DND-41 (cell line): ENCODE results near the gene CCL13.
A peak's percentile ranks its signal among the peaks of the same experiment; 100 is the strongest.

ENCODE experiments used
- ATAC-seq: fragments of 200-7000 bp; cut with Tn5 transposase; 3 replicates; pipeline ENCODE4 v1.9.1; 2021; ENCODE audit warnings: low read depth; ENCODE audit not compliant: insufficient read depth
- DNase-seq: peaks from one replicate; pipeline ENCODE4 v3.0.0-alpha.2; 2020
- H2AFZ ChIP-seq: 2 replicates; pipeline ENCODE4 v1.6.0; 2012; ENCODE audit warnings: low read depth, low read length
- H3K27ac ChIP-seq: 2 replicates; pipeline ENCODE4 v1.5.1; 2012; ENCODE audit warnings: low read length, inconsistent platforms
- H3K27me3 ChIP-seq: fragments of 200-600 bp; sonication (generic); 2 replicates; pipeline ENCODE4 v1.6.0; 2012; ENCODE audit warnings: low read length, mild to moderate bottlenecking, inconsistent platforms; ENCODE audit not compliant: insufficient read depth, poor library complexity
- H3K36me3 ChIP-seq: 2 replicates; pipeline ENCODE4 v1.5.1; 2012; ENCODE audit warnings: low read length, inconsistent platforms; ENCODE audit not compliant: insufficient read depth
- H3K4me1 ChIP-seq: 2 replicates; pipeline ENCODE4 v1.5.1; 2012; ENCODE audit warnings: mild to moderate bottlenecking, low read length; ENCODE audit not compliant: insufficient read depth
- H3K4me2 ChIP-seq: 2 replicates; pipeline ENCODE4 v1.6.0; 2012; ENCODE audit warnings: mild to moderate bottlenecking, moderate library complexity, low read length, inconsistent platforms; ENCODE audit not compliant: insufficient read depth
- H3K4me3 ChIP-seq, 2 experiments: fragments of 200-600 bp in 1 of 2; shearing (Covaris generic) in 1 of 2; 2 replicates each; pipeline ENCODE4 v1.5.1; 2012 to 2016; ENCODE audit warnings: inconsistent platforms in 2 of 2, low read length in 2 of 2, mild to moderate bottlenecking in 2 of 2, low read depth in 1 of 2, moderate library complexity in 1 of 2
- H3K79me2 ChIP-seq: 2 replicates; pipeline ENCODE4 v1.6.0; 2012; ENCODE audit warnings: low read length, inconsistent platforms; ENCODE audit not compliant: insufficient read depth
- H3K9ac ChIP-seq: 2 replicates; pipeline ENCODE4 v1.6.0; 2012; ENCODE audit warnings: low read depth, mild to moderate bottlenecking, inconsistent platforms, low read length, moderate library complexity
- H3K9me3 ChIP-seq: 2 replicates; pipeline ENCODE4 v1.5.1; 2012; ENCODE audit warnings: low read length, moderate library complexity, mild to moderate bottlenecking, inconsistent platforms; ENCODE audit not compliant: insufficient read depth, severe bottlenecking
- H4K20me1 ChIP-seq: 2 replicates; pipeline ENCODE4 v1.6.0; 2012; ENCODE audit warnings: low read length; ENCODE audit not compliant: insufficient read depth
- EZH2 ChIP-seq: IDR thresholded peaks from 3 replicates; pipeline ENCODE4 v1.6.1; 2012; ENCODE audit warnings: borderline replicate concordance, low read depth, mild to moderate bottlenecking, moderate library complexity, low read length, inconsistent platforms; ENCODE audit not compliant: severe bottlenecking
- TF ChIP-seq, protein P1 (sequence below): IDR thresholded peaks from 2 replicates; pipeline ENCODE4 v1.5.1; 2012; ENCODE audit warnings: borderline replicate concordance, low read length, moderate library complexity, mild to moderate bottlenecking; ENCODE audit not compliant: poor library complexity, severe bottlenecking; ENCODE audit errors: extremely low read depth

CCL13 gene

DNA sequence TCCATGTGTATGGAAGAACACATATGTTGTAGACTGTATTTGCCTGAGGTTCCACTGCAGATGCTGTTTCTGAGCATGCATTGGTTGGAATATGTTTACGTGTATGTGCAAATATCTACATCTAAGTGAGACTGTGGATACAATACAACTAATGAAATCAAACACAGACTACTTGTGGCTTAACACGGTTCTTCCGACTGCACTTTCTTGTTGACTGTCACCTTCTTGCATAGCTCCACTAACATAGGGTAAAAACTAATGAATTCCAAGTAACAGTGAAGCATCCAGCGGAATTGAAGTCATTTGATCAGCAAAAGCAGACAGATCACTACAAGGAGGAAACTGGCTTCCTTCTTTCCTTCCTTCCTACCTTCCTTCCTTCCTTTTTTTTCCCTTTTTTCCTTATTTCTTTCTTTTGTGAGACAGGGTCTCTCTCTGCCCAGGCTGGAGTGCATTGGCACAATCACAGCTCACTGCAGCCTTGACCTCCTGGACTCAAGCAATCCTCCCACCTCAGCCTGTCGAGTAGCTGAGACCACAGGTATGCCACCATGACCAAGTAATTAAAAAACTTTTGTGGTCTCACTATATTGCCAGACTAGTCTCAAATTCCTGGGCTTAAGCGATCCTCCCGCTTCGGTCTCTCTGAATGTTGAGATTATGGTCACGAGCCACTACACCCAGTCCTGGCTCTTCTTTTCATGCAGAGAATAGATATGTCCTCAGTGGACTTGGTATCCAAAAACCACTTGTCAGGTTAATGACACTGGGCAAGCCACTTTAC lies 28.7 kb downstream of the CCL13 start:
- Histone ChIP-seq H3K36me3 (no peaks in the 10 kb centered on the region), H3K79me2 (no peaks in the 10 kb centered on the region), H3K4me3 (no peak overlapping the region), H3K27ac (peak overlapping the region; percentile 92), H3K4me1 (peaks cover 96% of the 10 kb centered on the region), H2AFZ (no peak overlapping the region), H3K9me3 (no peaks in the 10 kb centered on the region), H3K4me2 (no peak overlapping the region), H3K27me3 (no peaks in the 10 kb centered on the region), H3K9ac (no peak overlapping the region), H4K20me1 (no peaks in the 10 kb centered on the region)
- no peak for TF ChIP-seq EZH2
- TF ChIP-seq, protein P1, sequence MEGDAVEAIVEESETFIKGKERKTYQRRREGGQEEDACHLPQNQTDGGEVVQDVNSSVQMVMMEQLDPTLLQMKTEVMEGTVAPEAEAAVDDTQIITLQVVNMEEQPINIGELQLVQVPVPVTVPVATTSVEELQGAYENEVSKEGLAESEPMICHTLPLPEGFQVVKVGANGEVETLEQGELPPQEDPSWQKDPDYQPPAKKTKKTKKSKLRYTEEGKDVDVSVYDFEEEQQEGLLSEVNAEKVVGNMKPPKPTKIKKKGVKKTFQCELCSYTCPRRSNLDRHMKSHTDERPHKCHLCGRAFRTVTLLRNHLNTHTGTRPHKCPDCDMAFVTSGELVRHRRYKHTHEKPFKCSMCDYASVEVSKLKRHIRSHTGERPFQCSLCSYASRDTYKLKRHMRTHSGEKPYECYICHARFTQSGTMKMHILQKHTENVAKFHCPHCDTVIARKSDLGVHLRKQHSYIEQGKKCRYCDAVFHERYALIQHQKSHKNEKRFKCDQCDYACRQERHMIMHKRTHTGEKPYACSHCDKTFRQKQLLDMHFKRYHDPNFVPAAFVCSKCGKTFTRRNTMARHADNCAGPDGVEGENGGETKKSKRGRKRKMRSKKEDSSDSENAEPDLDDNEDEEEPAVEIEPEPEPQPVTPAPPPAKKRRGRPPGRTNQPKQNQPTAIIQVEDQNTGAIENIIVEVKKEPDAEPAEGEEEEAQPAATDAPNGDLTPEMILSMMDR, result no peak
- ATAC-seq, result no peak
- no peak for DNase-seq

DNA sequence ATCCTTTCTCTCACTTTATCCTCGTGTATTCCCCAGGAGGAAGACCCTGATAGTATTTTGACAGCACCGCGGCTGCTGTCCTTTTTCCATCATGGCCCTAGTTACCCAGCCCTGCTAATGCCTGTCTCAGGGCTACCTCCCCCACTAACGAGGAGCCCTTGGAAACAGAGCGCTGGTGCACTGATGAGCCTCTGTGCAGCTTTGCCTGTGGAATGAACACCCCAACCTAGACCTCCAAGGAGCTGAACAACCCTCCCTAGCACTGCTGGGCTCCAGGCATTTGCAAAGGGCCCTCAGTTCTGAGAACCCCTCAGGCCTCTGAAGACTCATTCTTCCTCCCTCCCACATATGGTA lies 30.0 kb downstream of the CCL13 start:
- H3K9me3 ChIP-seq, result no peaks in the 10 kb centered on the region
- H4K20me1 ChIP-seq, result no peaks in the 10 kb centered on the region
- TF ChIP-seq, protein P1, result no peak
- no peak for TF ChIP-seq EZH2
- DNase-seq (no peak), ATAC-seq (no peak)
- peak overlapping the region; percentile 92 for H3K27ac ChIP-seq
- no peaks in the 10 kb centered on the region for H3K79me2 ChIP-seq
- H3K27me3 ChIP-seq, result no peaks in the 10 kb centered on the region
- no peak overlapping the region for H3K4me2 ChIP-seq
- no peaks in the 10 kb centered on the region for H3K36me3 ChIP-seq
- no peak overlapping the region for H2AFZ ChIP-seq
- peaks cover 94% of the 10 kb centered on the region for H3K4me1 ChIP-seq
- H3K9ac ChIP-seq, result peak overlapping the region; percentile 48; the same call in 1 of the 2 replicates
- H3K4me3 ChIP-seq, result no peak overlapping the region

DNA sequence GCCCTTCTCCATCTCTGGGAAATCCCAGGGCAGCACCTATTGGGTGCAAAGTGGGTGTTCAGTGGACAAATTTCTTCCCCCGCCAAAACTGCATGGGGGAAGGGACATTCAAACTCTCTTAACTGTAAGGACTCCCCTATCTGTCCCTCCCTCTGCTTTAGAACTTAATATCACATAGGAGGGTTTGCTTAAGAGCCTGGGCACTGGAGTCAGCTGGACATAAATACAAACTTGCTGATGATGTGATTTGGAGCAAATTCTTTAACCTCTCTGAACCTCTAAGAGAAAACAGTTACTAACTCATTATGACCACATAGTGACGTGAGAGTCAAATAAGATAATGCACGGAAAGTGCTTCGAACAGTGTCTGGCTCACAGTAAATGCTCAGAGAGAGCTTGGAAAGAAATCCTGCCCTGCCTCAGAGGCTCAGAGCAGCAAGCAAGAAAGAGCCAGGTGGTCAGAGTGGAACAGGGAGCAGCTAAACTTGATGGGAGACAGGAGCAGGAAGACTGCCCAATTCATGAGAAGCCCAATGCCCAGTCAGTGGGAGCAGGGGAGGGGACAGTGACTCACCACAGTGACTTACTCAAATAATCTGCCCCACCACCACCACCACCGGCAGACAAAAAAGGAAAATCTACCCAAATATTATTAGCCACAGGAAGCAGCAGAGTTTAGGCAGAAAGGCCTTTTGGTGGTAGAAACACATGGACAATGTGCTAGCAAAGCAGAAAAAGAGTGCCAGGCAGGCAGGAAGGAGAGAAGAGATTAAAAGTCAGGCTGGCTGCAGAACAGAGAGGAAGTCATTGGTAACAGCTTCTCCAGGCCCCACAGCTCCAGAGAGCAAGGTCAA lies 30.6 kb downstream of the CCL13 start:
- Histone ChIP-seq H3K36me3 (no peaks in the 10 kb centered on the region), H3K9ac (peak overlapping the region; percentile 48), H4K20me1 (no peaks in the 10 kb centered on the region), H3K4me1 (peaks cover 90% of the 10 kb centered on the region), H3K9me3 (no peaks in the 10 kb centered on the region), H3K79me2 (no peaks in the 10 kb centered on the region), H3K27me3 (no peaks in the 10 kb centered on the region), H2AFZ (no peak overlapping the region), H3K4me3 (no peak overlapping the region), H3K4me2 (0 out of 2 replicates have a peak overlapping the region, but pooled peaks have one; percentile 10), H3K27ac (peak overlapping the region; percentile 92)
- DNase-seq (peak; percentile 63), ATAC-seq (peak; percentile 22; the same call in 2 of the 3 replicates)
- TF ChIP-seq, protein P1, result no peak
- no peak for TF ChIP-seq EZH2
